H1 (cell line): Measurements from ENCODE around the gene LRPAP1.
"Not testable (repeated sequence)": the region's sequence is repeated elsewhere in the genome, so short reads cannot be mapped to it uniquely, and the experiment has no call there.

Experiments
- TAF1 ChIP-seq: IDR thresholded peaks from 2 replicates; pipeline ENCODE4 v1.6.1; 2011; ENCODE audit warnings: mild to moderate bottlenecking, low read depth, low read length
- TF ChIP-seq, protein P1 (sequence below), 3 experiments: IDR thresholded peaks; 1 replicate in 2 of 3; 2 replicates in 1 of 3; pipeline versions ENCODE4 v1.5.1 to v1.6.1; 2011; ENCODE audit warnings: low read length in 3 of 3, mild to moderate bottlenecking in 3 of 3, inconsistent platforms in 2 of 3, low read depth in 1 of 3, moderate library complexity in 1 of 3; ENCODE audit not compliant: insufficient read depth in 1 of 3; ENCODE audit errors: control extremely low read depth in 1 of 3

DNA sequence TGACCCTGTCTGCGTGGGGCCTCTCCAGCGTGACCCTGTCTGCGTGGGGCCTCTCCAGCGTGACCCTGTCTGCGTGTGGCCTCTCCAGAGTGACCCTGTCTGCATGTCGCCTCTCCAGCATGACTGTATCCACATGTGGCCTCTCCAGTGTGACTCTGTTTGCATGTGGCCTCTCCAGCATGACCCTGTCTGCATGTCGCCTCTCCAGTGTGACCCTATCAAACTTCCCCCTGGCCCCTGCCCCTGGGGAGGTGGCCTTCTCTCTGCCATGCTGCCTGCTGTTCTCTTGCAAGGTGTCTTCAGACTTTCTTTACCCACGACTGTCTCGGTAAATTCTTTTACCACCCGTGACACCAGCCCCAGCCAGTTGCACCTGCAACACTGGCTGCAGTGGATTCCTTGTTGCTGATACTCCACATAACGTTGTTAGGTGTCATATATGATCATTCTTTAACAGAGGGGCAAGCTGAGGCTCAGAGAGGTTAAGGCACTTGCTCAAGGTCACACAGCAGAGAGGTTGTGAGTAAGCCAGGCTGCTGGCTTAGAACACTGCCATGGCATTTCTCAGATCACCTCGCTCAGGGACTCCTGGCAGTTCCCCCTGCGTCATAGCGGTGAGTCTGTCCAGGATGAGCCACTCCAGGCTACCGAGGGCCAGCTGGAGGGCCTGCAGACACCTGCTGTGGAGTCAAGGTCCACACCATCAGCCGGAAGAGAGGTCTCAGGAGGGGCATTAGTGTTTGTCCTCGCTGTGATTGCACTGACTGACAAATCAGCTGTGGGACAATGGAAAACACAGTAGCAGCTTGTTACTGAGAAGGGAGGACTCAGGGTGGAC is 25.7 kb upstream of the LRPAP1 start:
- TF ChIP-seq, protein P1, sequence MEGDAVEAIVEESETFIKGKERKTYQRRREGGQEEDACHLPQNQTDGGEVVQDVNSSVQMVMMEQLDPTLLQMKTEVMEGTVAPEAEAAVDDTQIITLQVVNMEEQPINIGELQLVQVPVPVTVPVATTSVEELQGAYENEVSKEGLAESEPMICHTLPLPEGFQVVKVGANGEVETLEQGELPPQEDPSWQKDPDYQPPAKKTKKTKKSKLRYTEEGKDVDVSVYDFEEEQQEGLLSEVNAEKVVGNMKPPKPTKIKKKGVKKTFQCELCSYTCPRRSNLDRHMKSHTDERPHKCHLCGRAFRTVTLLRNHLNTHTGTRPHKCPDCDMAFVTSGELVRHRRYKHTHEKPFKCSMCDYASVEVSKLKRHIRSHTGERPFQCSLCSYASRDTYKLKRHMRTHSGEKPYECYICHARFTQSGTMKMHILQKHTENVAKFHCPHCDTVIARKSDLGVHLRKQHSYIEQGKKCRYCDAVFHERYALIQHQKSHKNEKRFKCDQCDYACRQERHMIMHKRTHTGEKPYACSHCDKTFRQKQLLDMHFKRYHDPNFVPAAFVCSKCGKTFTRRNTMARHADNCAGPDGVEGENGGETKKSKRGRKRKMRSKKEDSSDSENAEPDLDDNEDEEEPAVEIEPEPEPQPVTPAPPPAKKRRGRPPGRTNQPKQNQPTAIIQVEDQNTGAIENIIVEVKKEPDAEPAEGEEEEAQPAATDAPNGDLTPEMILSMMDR (IDR thresholded peaks at IDR 0.05; ENCODE audit: control extremely low read depth in 1 of 3, insufficient read depth in 1 of 3, low read depth in 1 of 3, low read length in 3 of 3), result not testable (repeated sequence)
- not testable (repeated sequence) for TF ChIP-seq TAF1
